Liver (tissue), 5 donors: ENCODE data around the gene TPST1. TPM values are rescaled to one million over a fixed set of nuclear protein-coding genes. Genes with fewer than 3 reads are reported as not detected.

Experiments
- polyA plus RNA-seq, 2 donors: library from polyadenylated mRNA; stranded (reverse) in 1 of 2; unstranded in 1 of 2; fragments of 200-250 nt in 1 of 2; fragments of >200 nt in 1 of 2; fragmentation: Nextera tagmentation in 1 of 2; extraction: Ambion mirVana in 1 of 2; gene quantifications; one replicate each; pipeline versions ENCODE4 v1.2.1 to v1.2.3, GENCODE V29; 2013 to 2015
- small RNA-seq: library from RNA; depleted of rRNA; stranded (forward); fragments of <200 nt; gene quantifications from one replicate; pipeline ENCODE3, GENCODE V24; 2014
- total RNA-seq, 2 donors: library from RNA; depleted of rRNA; stranded (reverse); fragments of >200 nt; gene quantifications; one replicate each; pipeline ENCODE4 v1.2.3, GENCODE V29; 2014
- donor health status: healthy.
- donor health status: healthy.
- donor health status: healthy.

Gene TPST1
- total and polyA plus RNA-seq, 4 donors = 23.8 to 62.5 (median 25.7) TPM

Small RNA genes lying within 50 kb of the gene (small RNA-seq; reads per million reads assigned to genes)
- gene RNU6-313P = not detected

Other genes with a start within 250 kb of the TPST1 start
- 10 to 100 TPM; 45.2 to 45.7 TPM for gene GUSB, start 223.1 kb upstream of the TPST1 start, total RNA-seq
- 10 to 100 TPM; 60.4 to 94.7 TPM for gene GUSB, start 223.1 kb upstream of the TPST1 start, polyA plus RNA-seq
- 100 to 1,000 TPM in 1 of 2 donors, 10 to 100 TPM in 1; 60.3 to 272 TPM for gene ASL, start 129.5 kb upstream of the TPST1 start, total RNA-seq
- 100 to 1,000 TPM; 234 to 270 TPM for gene ASL, start 129.5 kb upstream of the TPST1 start, polyA plus RNA-seq
- gene CRCP, start 90.5 kb upstream of the TPST1 start, total RNA-seq = 10 to 100 TPM; 13.0 to 52.6 TPM
- gene CRCP, start 90.5 kb upstream of the TPST1 start, polyA plus RNA-seq = 10 to 100 TPM; 16.6 to 20.2 TPM